Peyer's patch (tissue), 4 donors: ENCODE data around the gene ASCL5.

Experiments used
- POLR2A ChIP-seq, 2 donors: fragments of 450-650 bp; IDR thresholded peaks; one replicate each; pipeline ENCODE4 v1.5.1; 2017; ENCODE audit warnings: antibody characterized with exemption in 2 of 2, mild to moderate bottlenecking in 2 of 2, moderate library complexity in 2 of 2
- TF ChIP-seq, protein P1 (sequence below), 6 experiments: fragments of 450-650 bp in 4 of 6; fragments of 200-600 bp in 2 of 6; sonication (generic) in 1 of 6; IDR thresholded peaks; one replicate each; pipeline ENCODE4 v1.5.1; 2017 to 2019; ENCODE audit warnings: antibody characterized with exemption in 6 of 6, mild to moderate bottlenecking in 3 of 6, moderate library complexity in 1 of 6

DNA sequence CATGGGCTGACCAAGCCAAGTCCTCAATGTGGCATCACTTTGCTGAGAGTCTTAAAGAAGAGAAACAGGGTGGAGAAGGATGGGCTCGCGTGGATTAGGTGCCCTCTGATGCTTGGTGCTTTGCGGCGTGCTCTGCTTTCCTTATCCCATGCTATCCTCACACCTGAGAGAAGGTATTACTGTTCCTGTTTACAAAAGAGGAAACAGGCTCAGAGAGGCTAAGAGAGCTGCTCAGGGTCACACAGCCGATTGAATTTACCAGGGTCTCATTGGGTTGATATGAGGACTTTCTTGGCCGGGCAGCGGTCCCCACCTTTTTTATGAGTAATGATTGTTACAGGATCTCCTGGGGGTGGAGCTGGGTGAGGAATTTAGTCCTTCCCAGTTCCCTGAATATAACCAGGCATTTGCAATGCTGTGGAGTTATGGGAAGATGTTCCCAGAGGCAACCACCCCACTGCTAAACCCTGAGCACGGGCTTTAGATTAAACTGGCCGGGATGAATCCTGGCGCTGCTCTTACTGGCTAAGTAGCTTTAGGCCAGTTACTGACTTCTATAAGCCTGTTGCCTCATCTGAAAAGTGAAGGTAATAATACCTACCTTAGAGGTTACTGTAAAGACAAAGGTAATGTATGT lies 4.5 kb downstream of the ASCL5 start:
- TF ChIP-seq POLR2A (IDR thresholded peaks at IDR 0.05): no peak
- TF ChIP-seq, protein P1, sequence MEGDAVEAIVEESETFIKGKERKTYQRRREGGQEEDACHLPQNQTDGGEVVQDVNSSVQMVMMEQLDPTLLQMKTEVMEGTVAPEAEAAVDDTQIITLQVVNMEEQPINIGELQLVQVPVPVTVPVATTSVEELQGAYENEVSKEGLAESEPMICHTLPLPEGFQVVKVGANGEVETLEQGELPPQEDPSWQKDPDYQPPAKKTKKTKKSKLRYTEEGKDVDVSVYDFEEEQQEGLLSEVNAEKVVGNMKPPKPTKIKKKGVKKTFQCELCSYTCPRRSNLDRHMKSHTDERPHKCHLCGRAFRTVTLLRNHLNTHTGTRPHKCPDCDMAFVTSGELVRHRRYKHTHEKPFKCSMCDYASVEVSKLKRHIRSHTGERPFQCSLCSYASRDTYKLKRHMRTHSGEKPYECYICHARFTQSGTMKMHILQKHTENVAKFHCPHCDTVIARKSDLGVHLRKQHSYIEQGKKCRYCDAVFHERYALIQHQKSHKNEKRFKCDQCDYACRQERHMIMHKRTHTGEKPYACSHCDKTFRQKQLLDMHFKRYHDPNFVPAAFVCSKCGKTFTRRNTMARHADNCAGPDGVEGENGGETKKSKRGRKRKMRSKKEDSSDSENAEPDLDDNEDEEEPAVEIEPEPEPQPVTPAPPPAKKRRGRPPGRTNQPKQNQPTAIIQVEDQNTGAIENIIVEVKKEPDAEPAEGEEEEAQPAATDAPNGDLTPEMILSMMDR (IDR thresholded peaks at IDR 0.05): no peak
